ENCODE data around the gene KLRF1.

Gene KLRF1

GRCh38 chr12:9829982-9830381 lies 2.7 kb downstream of the KLRF1 start:
- H3K4me3 Mint-ChIP-seq: no peak overlapping the region
- H3K36me3 Mint-ChIP-seq (ENCODE audit: low read depth): no peaks in the 10 kb centered on the region
- no peaks in the 10 kb centered on the region for H3K9me3 Mint-ChIP-seq
- H3K27me3 Mint-ChIP-seq (ENCODE audit: low read depth): peaks cover 7% of the 10 kb centered on the region
- H3K27ac Mint-ChIP-seq: no peak overlapping the region
- TF ChIP-seq CTCF (IDR thresholded peaks at IDR 0.05; ENCODE audit: unreplicated experiment in 3 of 3): no peak
- no peaks in the 10 kb centered on the region for H3K4me1 Mint-ChIP-seq

GRCh38 chr12:9831720-9832119 lies 4.4 kb downstream of the KLRF1 start:
- Mint-ChIP-seq H3K36me3 (ENCODE audit: low read depth) (no peaks in the 10 kb centered on the region), H3K4me3 (no peak overlapping the region), H3K27ac (no peak overlapping the region), H3K9me3 (no peaks in the 10 kb centered on the region), H3K27me3 (ENCODE audit: low read depth) (peaks cover 3% of the 10 kb centered on the region), H3K4me1 (no peaks in the 10 kb centered on the region)
- no peak for TF ChIP-seq CTCF (IDR thresholded peaks at IDR 0.05; ENCODE audit: unreplicated experiment in 3 of 3)

GRCh38 chr12:9843407-9843806 lies 16.1 kb downstream of the KLRF1 start:
- no peak overlapping the region for H3K27ac Mint-ChIP-seq
- no peaks in the 10 kb centered on the region for H3K4me1 Mint-ChIP-seq
- H3K9me3 Mint-ChIP-seq: no peaks in the 10 kb centered on the region
- TF ChIP-seq CTCF (IDR thresholded peaks at IDR 0.05; ENCODE audit: unreplicated experiment in 3 of 3): no peak
- no peaks in the 10 kb centered on the region for H3K27me3 Mint-ChIP-seq (ENCODE audit: low read depth)
- no peaks in the 10 kb centered on the region for H3K36me3 Mint-ChIP-seq (ENCODE audit: low read depth)
- no peak overlapping the region for H3K4me3 Mint-ChIP-seq

GRCh38 chr12:9848899-9849298 lies 21.6 kb downstream of the KLRF1 start:
- H3K4me3 Mint-ChIP-seq: no peak overlapping the region

GRCh38 chr12:9851050-9851449 lies 23.8 kb downstream of the KLRF1 start:
- no peak for TF ChIP-seq CTCF (IDR thresholded peaks at IDR 0.05; ENCODE audit: unreplicated experiment in 3 of 3)
- H3K36me3 Mint-ChIP-seq (ENCODE audit: low read depth): no peaks in the 10 kb centered on the region
- no peaks in the 10 kb centered on the region for H3K4me1 Mint-ChIP-seq
- no peaks in the 10 kb centered on the region for H3K27me3 Mint-ChIP-seq (ENCODE audit: low read depth)
- no peak overlapping the region for H3K4me3 Mint-ChIP-seq
- no peaks in the 10 kb centered on the region for H3K9me3 Mint-ChIP-seq
- no peak overlapping the region for H3K27ac Mint-ChIP-seq

More at GRCh38 chr12:9848899-9849298, 21.6 kb downstream of the KLRF1 start:
- H3K36me3 Mint-ChIP-seq (ENCODE audit: low read depth): no peaks in the 10 kb centered on the region
- H3K4me1 Mint-ChIP-seq: no peaks in the 10 kb centered on the region
- H3K27ac Mint-ChIP-seq: no peak overlapping the region
- H3K27me3 Mint-ChIP-seq (ENCODE audit: low read depth): no peaks in the 10 kb centered on the region
- H3K9me3 Mint-ChIP-seq: no peaks in the 10 kb centered on the region
- TF ChIP-seq CTCF (IDR thresholded peaks at IDR 0.05; ENCODE audit: unreplicated experiment in 3 of 3): no peak

- Mint-ChIP-seq H3K4me3 (no peak overlapping the region), H3K4me1 (no peaks in the 10 kb centered on the region)
Measured at GRCh38 chr12:9851927-9852326, 24.6 kb downstream of the KLRF1 start.

More at GRCh38 chr12:9851927-9852326, 24.6 kb downstream of the KLRF1 start:
- Mint-ChIP-seq H3K27ac (no peak overlapping the region), H3K9me3 (no peaks in the 10 kb centered on the region), H3K36me3 (ENCODE audit: low read depth) (no peaks in the 10 kb centered on the region), H3K27me3 (ENCODE audit: low read depth) (no peaks in the 10 kb centered on the region)
- no peak for TF ChIP-seq CTCF (IDR thresholded peaks at IDR 0.05; ENCODE audit: unreplicated experiment in 3 of 3)

Measured in nephron (organoid).